BLaER1 (cell line): ENCODE data around the gene CLCN6.

Experiments used
- H3K27ac ChIP-seq: shearing (Covaris generic); formaldehyde crosslinking; 2 replicates; pipeline ENCODE4 v1.8.1; 2022
- H3K27me3 ChIP-seq: shearing (Covaris generic); formaldehyde crosslinking; 2 replicates; pipeline ENCODE4 v1.8.1; 2022
- H3K36me3 ChIP-seq: shearing (Covaris generic); formaldehyde crosslinking; 2 replicates; pipeline ENCODE4 v1.8.1; 2022
- H3K4me1 ChIP-seq: shearing (Covaris generic); formaldehyde crosslinking; 2 replicates; pipeline ENCODE4 v1.8.1; 2022
- H3K4me2 ChIP-seq: shearing (Covaris generic); formaldehyde crosslinking; 2 replicates; pipeline ENCODE4 v1.8.1; 2022
- H3K4me3 ChIP-seq: shearing (Covaris generic); formaldehyde crosslinking; 2 replicates; pipeline ENCODE4 v1.8.1; 2022
- H3K9ac ChIP-seq: shearing (Covaris generic); formaldehyde crosslinking; 2 replicates; pipeline ENCODE4 v1.8.1; 2022
- H3K9me3 ChIP-seq: shearing (Covaris generic); formaldehyde crosslinking; 2 replicates; pipeline ENCODE4 v1.8.1; 2022
- H4K20me1 ChIP-seq: shearing (Covaris generic); formaldehyde crosslinking; 2 replicates; pipeline ENCODE4 v1.8.1; 2022
- Cebpa-rat ChIP-seq: shearing (Covaris generic); IDR thresholded peaks from 2 replicates; pipeline ENCODE4 v1.8.1; 2022

The CLCN6 gene

GRCh38 chr1:11837767-11838348 is 31.9 kb downstream of the CLCN6 start:
- no peaks in the 10 kb centered on the region for H3K9me3 ChIP-seq
- TF ChIP-seq Cebpa-rat, result no peak
- H3K9ac ChIP-seq, result no peak overlapping the region
- peaks cover 35% of the 10 kb centered on the region for H3K4me1 ChIP-seq
- H4K20me1 ChIP-seq, result peaks cover 22% of the 10 kb centered on the region
- H3K27ac ChIP-seq, result no peak overlapping the region
- peaks cover 78% of the 10 kb centered on the region for H3K36me3 ChIP-seq
- H3K4me2 ChIP-seq, result no peak overlapping the region
- no peak overlapping the region for H3K4me3 ChIP-seq
- H3K27me3 ChIP-seq, result no peaks in the 10 kb centered on the region

GRCh38 chr1:11838349-11839272 is 32.6 kb downstream of the CLCN6 start:
- no peak overlapping the region for H3K27ac ChIP-seq
- no peaks in the 10 kb centered on the region for H3K27me3 ChIP-seq
- no peak overlapping the region for H3K4me3 ChIP-seq
- H3K9ac ChIP-seq, result no peak overlapping the region
- peaks cover 23% of the 10 kb centered on the region for H4K20me1 ChIP-seq
- H3K36me3 ChIP-seq, result peaks cover 73% of the 10 kb centered on the region
- no peak for TF ChIP-seq Cebpa-rat
- H3K4me2 ChIP-seq, result no peak overlapping the region
- H3K9me3 ChIP-seq, result no peaks in the 10 kb centered on the region
- H3K4me1 ChIP-seq, result peaks cover 43% of the 10 kb centered on the region

DNA sequence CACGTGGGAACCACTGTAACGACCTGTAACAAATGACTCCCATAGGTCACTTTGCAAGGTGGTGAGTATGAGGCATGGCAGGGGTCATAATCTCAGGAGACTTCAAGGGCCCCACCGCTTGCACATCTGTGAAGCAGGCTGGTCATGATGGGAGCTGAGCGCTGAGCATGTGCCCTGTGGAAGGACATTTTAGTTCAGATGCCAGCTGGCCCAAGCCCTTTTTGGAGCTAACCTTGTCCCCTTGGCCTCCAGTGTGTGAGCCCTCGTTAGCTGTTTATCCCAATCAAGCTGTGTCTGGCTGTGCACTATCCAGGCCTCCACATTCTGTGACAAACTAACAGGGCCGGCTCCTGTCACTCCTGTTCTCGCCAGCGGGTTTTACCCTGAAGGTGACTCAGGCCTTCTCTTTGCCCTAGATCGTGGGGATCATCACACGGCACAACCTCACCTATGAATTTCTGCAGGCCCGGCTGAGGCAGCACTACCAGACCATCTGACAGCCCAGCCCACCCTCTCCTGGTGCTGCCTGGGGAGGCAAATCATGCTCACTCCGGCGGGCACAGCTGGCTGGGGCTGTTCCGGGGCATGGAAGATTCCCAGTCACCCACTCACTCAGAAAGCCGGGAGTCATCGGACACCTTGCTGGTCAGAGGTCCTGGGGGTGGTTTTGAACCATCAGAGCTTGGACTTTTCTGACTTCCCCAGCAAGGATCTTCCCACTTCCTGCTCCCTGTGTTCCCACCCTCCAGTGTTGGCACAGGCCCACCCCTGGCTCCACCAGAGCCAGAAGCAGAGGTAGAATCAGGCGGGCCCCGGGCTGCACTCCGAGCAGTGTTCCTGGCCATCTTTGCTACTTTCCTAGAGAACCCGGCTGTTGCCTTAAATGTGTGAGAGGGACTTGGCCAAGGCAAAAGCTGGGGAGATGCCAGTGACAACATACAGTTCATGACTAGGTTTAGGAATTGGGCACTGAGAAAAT is 34.0 kb downstream of the CLCN6 start:
- peaks cover 30% of the 10 kb centered on the region for H4K20me1 ChIP-seq
- H3K4me1 ChIP-seq, result peaks cover 57% of the 10 kb centered on the region
- H3K4me3 ChIP-seq, result no peak overlapping the region
- no peaks in the 10 kb centered on the region for H3K9me3 ChIP-seq
- peak overlapping the region; percentile 55; the same call in 1 of the 2 replicates for H3K9ac ChIP-seq
- H3K36me3 ChIP-seq, result peaks cover 73% of the 10 kb centered on the region
- peak overlapping the region; percentile 86; the same call in 1 of the 2 replicates for H3K4me2 ChIP-seq
- 0 out of 2 replicates have a peak overlapping the region, but pooled peaks have one; percentile 9 for H3K27ac ChIP-seq
- TF ChIP-seq Cebpa-rat, result no peak
- H3K27me3 ChIP-seq, result no peaks in the 10 kb centered on the region

GRCh38 chr1:11841245-11842153 is 35.5 kb downstream of the CLCN6 start:
- Histone ChIP-seq H3K36me3 (peaks cover 61% of the 10 kb centered on the region), H3K27me3 (no peaks in the 10 kb centered on the region), H3K9ac (peak overlapping the region; percentile 55; the same call in 1 of the 2 replicates), H3K4me1 (peaks cover 71% of the 10 kb centered on the region), H3K9me3 (no peaks in the 10 kb centered on the region), H3K4me3 (peak overlapping the region; percentile 32), H3K27ac (peak overlapping the region; percentile 65), H3K4me2 (peak overlapping the region; percentile 86), H4K20me1 (peaks cover 31% of the 10 kb centered on the region)
- no peak for TF ChIP-seq Cebpa-rat

DNA sequence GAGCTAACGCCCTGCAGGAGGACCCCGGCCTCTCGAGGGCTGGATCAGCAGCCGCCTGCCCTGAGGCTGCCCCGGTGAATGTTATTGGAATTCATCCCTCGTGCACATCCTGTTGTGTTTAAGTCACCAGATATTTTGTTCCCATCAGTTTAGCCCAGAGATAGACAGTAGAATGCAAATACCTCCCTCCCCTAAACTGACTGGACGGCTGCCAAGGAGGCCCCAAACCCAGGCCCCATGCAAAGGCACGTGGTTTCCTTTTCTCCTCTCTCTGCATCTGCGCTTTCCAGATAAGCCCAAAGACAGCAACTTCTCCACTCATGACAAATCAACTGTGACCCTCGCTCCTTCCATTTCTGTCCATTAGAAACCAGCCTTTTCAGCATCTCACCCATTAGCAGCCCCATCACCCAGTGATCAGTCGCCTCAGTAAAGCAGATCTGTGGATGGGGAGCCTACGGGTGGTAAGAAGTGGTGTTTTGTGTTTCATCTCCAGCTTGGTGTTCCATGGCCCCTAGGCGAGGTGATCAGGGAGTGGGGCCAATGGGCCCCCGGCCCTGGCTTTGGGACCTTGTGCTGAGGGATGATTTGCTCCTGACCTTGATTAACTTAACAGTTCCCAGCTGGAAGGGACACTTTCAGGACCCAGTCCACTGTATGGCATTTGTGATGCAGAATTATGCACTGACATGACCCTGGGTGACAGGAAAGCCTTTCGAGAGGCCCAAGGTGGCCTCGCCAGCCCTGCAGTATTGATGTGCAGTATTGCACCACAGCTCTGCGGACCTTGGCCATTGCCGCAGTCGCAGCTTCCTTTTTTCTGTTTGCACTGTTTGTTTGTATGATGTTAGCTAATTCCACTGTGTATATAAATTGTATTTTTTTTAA is 36.4 kb downstream of the CLCN6 start:
- no peak for TF ChIP-seq Cebpa-rat
- Histone ChIP-seq H3K4me1 (peaks cover 80% of the 10 kb centered on the region), H4K20me1 (peaks cover 36% of the 10 kb centered on the region), H3K27me3 (no peaks in the 10 kb centered on the region), H3K4me3 (peak overlapping the region; percentile 35), H3K27ac (peak overlapping the region; percentile 65), H3K4me2 (peak overlapping the region; percentile 86), H3K36me3 (peaks cover 52% of the 10 kb centered on the region), H3K9me3 (no peaks in the 10 kb centered on the region), H3K9ac (peak overlapping the region; percentile 17; the same call in 1 of the 2 replicates)

- TF ChIP-seq Cebpa-rat, result no peak
- Histone ChIP-seq H3K27ac (no peak overlapping the region), H3K4me3 (no peak overlapping the region), H4K20me1 (peaks cover 32% of the 10 kb centered on the region), H3K9ac (no peak overlapping the region), H3K36me3 (peaks cover 20% of the 10 kb centered on the region), H3K4me2 (peak overlapping the region; percentile 56), H3K9me3 (no peaks in the 10 kb centered on the region), H3K27me3 (no peaks in the 10 kb centered on the region), H3K4me1 (peaks cover 99% of the 10 kb centered on the region)
Observed at GRCh38 chr1:11845641-11846335, 39.8 kb downstream of the CLCN6 start.

DNA sequence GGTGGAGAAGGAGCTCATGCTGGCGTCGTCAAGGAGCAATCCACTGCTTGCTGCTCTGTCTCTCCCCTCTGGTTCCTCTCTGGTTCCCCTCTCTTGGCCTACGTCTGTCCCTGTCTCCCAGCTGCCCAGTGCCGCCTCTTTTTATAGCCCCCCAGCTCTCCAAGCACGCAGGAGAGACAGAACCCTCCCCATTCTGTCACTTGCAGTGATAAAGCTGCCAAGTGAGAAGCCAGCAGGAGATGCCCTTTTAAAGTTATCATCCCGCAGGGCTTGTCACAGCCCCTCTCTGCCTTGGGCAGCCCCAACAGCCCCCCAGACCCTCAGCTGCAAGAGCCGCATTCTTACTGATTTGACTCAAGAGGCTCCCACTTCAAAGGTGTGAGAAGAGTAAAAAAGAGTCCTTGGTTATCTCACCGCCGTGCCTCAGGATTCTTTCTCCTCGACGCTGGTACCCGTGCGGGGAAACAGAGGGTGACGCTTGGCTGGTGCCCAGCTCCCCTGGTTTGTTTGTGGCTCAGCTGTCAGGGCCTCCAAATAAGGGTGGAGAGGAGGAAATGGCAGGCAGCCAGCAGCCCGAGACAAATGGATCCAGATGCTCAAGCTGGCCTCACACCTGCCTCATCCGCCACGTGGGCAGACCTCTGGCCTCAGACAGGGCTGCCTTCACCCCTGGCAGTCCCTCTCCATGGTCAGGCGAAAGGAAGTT is 41.8 kb downstream of the CLCN6 start, which contains the start of gene NPPA:
TSS of gene NPPA (minus strand) at position 117 of the 706 bp plus-strand sequence. CDS start at position 18, 99 bp downstream.
- no peak for TF ChIP-seq Cebpa-rat
- Histone ChIP-seq H3K9ac (peak within 1 kb of the TSS; percentile 16; the same call in 1 of the 2 replicates), H3K27ac (peak within 1 kb of the TSS; percentile 68; the same call in 1 of the 2 replicates), H3K27me3 (no peaks in the 10 kb centered on the region), H3K36me3 (peaks cover 20% of the 10 kb centered on the region), H3K4me3 (no peak within 1 kb of the TSS), H3K4me1 (peaks cover 99% of the 10 kb centered on the region), H3K4me2 (peak within 1 kb of the TSS; percentile 67), H4K20me1 (peaks cover 21% of the 10 kb centered on the region), H3K9me3 (no peaks in the 10 kb centered on the region)
